ENCODE measurements around the gene NR0B1. TPM values are rescaled to one million over a fixed set of nuclear protein-coding genes. Genes with fewer than 3 reads are reported as not detected.

The NR0B1 gene, protein sequence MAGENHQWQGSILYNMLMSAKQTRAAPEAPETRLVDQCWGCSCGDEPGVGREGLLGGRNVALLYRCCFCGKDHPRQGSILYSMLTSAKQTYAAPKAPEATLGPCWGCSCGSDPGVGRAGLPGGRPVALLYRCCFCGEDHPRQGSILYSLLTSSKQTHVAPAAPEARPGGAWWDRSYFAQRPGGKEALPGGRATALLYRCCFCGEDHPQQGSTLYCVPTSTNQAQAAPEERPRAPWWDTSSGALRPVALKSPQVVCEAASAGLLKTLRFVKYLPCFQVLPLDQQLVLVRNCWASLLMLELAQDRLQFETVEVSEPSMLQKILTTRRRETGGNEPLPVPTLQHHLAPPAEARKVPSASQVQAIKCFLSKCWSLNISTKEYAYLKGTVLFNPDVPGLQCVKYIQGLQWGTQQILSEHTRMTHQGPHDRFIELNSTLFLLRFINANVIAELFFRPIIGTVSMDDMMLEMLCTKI
- total RNA-seq: under 1 TPM in 1 of 4 donors, not detected in 3; 0.28 TPM

DNA sequence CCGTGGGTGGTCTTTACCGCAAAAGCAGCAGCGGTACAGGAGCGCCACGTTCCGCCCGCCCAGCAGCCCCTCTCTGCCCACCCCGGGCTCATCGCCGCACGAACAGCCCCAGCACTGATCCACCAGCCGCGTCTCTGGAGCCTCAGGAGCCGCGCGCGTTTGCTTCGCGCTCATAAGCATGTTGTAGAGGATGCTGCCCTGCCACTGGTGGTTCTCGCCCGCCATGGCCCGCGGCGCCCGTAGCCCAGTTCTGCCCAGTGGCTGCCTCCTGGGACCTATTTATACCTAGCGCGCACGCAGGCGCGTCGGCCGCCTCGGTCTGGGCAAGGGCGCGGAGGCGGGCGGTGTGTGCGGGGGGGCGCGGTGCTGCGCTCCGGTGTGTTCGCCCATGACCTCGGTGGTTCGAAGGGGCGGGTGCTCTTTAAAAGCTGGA lies at the start of gene NR0B1:
Gene NR0B1, minus strand, starts transcription at position 252 of the 433 bp plus-strand sequence. Its CDS starts 27 bp downstream, at position 225.
- H3K27me3 ChIP-seq: peaks cover 0 to 6% of the 10 kb centered on the region in 2 donors
- peak within 1 kb of the TSS in 1 of 2 donors; percentile 16 for H3K4me3 ChIP-seq
- H3K36me3 ChIP-seq: no peaks in the 10 kb centered on the region
- no peaks in the 10 kb centered on the region for H3K9me3 ChIP-seq
- H3K27ac ChIP-seq: no peak within 1 kb of the TSS
- no peaks in the 10 kb centered on the region for H3K4me1 ChIP-seq
- TF ChIP-seq POLR2A (IDR thresholded peaks at IDR 0.05) (no peak), CTCF (IDR thresholded peaks at IDR 0.05) (no peak)
- intact Hi-C loops (cut with DNase I; ENCODE audit: low total_unique reads): no loop called here
- no peak for DNase-seq

DNA sequence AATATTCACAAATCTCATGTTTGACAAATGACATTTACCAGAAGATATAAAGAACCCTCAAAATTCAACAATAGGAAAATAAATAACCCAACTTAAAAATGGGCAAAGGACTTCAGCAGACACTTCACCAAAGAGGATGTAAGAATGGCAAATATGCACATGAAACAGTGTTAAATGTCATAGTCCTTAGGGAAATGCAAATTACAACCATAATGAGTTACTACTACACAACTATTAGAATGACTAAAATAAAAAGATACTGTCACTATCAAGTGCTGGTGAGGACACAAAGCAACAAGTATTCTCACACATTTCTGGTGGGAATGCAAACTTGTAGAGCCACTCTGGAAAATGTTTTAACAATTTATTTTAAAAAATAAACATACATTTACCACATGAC lies 40.8 kb upstream of the NR0B1 start:
- Histone ChIP-seq H3K27ac (no peak overlapping the region), H3K4me1 (no peaks in the 10 kb centered on the region), H3K9me3 (peaks cover 0 to 6% of the 10 kb centered on the region in 2 donors), H3K4me3 (no peak overlapping the region), H3K27me3 (no peaks in the 10 kb centered on the region), H3K36me3 (no peaks in the 10 kb centered on the region)
- intact Hi-C loops (cut with DNase I; ENCODE audit: low total_unique reads): no loop called here
- TF ChIP-seq CTCF (IDR thresholded peaks at IDR 0.05): no peak
- no peak for TF ChIP-seq POLR2A (IDR thresholded peaks at IDR 0.05)
- DNase-seq: no peak

DNA sequence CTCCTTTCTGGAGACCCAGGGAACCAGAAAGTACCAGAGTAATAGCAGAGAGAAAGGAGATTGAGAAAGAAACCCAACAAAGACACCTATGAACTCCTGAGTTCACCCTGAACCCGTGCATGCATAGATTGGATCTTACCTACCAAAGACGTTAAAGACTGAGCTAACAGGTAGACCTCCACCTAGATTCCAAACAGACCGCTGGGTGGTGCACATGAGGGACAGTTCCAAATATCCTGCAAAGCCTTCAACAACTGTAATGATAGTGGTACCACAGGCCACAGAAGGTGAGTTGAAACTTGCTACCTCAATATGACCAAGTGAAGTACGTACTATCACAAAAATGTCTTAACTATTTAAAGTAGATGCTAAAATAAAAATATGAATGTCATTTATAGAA lies 34.0 kb upstream of the NR0B1 start:
- no peaks in the 10 kb centered on the region for H3K9me3 ChIP-seq
- no peak overlapping the region for H3K4me3 ChIP-seq
- H3K4me1 ChIP-seq: no peaks in the 10 kb centered on the region
- TF ChIP-seq CTCF (IDR thresholded peaks at IDR 0.05) (no peak), POLR2A (IDR thresholded peaks at IDR 0.05) (no peak)
- DNase-seq: no peak
- no peaks in the 10 kb centered on the region for H3K36me3 ChIP-seq
- no peak overlapping the region for H3K27ac ChIP-seq
- intact Hi-C loops (cut with DNase I; ENCODE audit: low total_unique reads): no loop called here
- H3K27me3 ChIP-seq: no peaks in the 10 kb centered on the region

GRCh38 chrX:30340753-30341152 lies 31.6 kb upstream of the NR0B1 start:
- intact Hi-C loops (cut with DNase I; ENCODE audit: low total_unique reads): no loop called here
- H3K9me3 ChIP-seq: no peaks in the 10 kb centered on the region
- TF ChIP-seq POLR2A (IDR thresholded peaks at IDR 0.05): no peak
- TF ChIP-seq CTCF (IDR thresholded peaks at IDR 0.05): no peak
- no peak overlapping the region for H3K4me3 ChIP-seq
- H3K27ac ChIP-seq: no peak overlapping the region
- DNase-seq: no peak
- H3K4me1 ChIP-seq: no peaks in the 10 kb centered on the region
- H3K27me3 ChIP-seq: no peaks in the 10 kb centered on the region
- H3K36me3 ChIP-seq: no peaks in the 10 kb centered on the region

- Histone ChIP-seq H3K27ac (no peak overlapping the region), H3K9me3 (no peaks in the 10 kb centered on the region), H3K4me3 (no peak overlapping the region), H3K4me1 (no peaks in the 10 kb centered on the region), H3K27me3 (no peaks in the 10 kb centered on the region), H3K36me3 (no peaks in the 10 kb centered on the region)
- intact Hi-C loops (cut with DNase I; ENCODE audit: low total_unique reads): no loop called here
- TF ChIP-seq POLR2A (IDR thresholded peaks at IDR 0.05): no peak
- TF ChIP-seq CTCF (IDR thresholded peaks at IDR 0.05): no peak
- DNase-seq: no peak
These were observed 18.6 kb upstream of the NR0B1 start for GRCh38 chrX:30327762-30328161.
